Natural killer cell (primary cell): ENCODE measurements around the gene SEMA5A. TPM values are rescaled to one million over a fixed set of nuclear protein-coding genes. Genes with fewer than 3 reads are reported as not detected.

Experiments used
- ATAC-seq, 3 donors: fragments of 150-1000 bp in 2 of 3; fragments of 200-7000 bp in 1 of 3; cut with Tn5 transposase; 1 replicate in 1 of 3; 2 replicates in 2 of 3; pipeline ENCODE4 v1.10.0; 2021; ENCODE audit warnings: mild to moderate bottlenecking in 2 of 3, moderate library complexity in 2 of 3
- DNase-seq, 2 donors: peaks; one replicate each; pipeline versions ENCODE4 v3.0.0 to v3.0.0-alpha.2; 2013 to 2021; ENCODE audit warnings: mixed read lengths in 1 of 2
- H3K27ac ChIP-seq: one replicate; pipeline ENCODE4 v1.5.1; 2013; ENCODE audit warnings: mild to moderate bottlenecking, low read length
- H3K27me3 ChIP-seq: one replicate; pipeline ENCODE4 v1.6.1; 2013; ENCODE audit warnings: low read length; ENCODE audit not compliant: control insufficient read depth, insufficient read depth
- H3K36me3 ChIP-seq: one replicate; pipeline ENCODE4 v1.6.1; 2013; ENCODE audit warnings: low read length; ENCODE audit not compliant: control insufficient read depth, insufficient read depth
- H3K4me1 ChIP-seq: one replicate; pipeline ENCODE4 v1.6.1; 2013; ENCODE audit warnings: low read length; ENCODE audit not compliant: control insufficient read depth, insufficient read depth
- H3K4me3 ChIP-seq: one replicate; pipeline ENCODE4 v1.5.1; 2013; ENCODE audit warnings: low read length
- H3K9me3 ChIP-seq: one replicate; pipeline ENCODE4 v1.6.1; 2013; ENCODE audit warnings: low read length; ENCODE audit not compliant: control insufficient read depth, insufficient read depth
- H3K27ac Mint-ChIP-seq, 2 donors: one replicate each; pipeline ENCODE4 v1.8.0; 2022; ENCODE audit warnings: mild to moderate bottlenecking in 2 of 2, mixed read lengths in 2 of 2, moderate library complexity in 1 of 2
- H3K27me3 Mint-ChIP-seq, 2 donors: one replicate each; pipeline ENCODE4 v1.8.0; 2022; ENCODE audit warnings: low read depth in 2 of 2, mixed read lengths in 2 of 2
- H3K36me3 Mint-ChIP-seq: one replicate; pipeline ENCODE4 v1.8.0; 2022; ENCODE audit warnings: mixed read lengths
- H3K4me1 Mint-ChIP-seq, 2 donors: one replicate each; pipeline ENCODE4 v1.8.0; 2022; ENCODE audit warnings: mixed read lengths in 2 of 2
- H3K4me3 Mint-ChIP-seq: one replicate; pipeline ENCODE4 v1.8.0; 2022; ENCODE audit warnings: mild to moderate bottlenecking, moderate library complexity, mixed read lengths
- H3K9me3 Mint-ChIP-seq, 2 donors: one replicate each; pipeline ENCODE4 v1.8.0; 2022; ENCODE audit warnings: mixed read lengths in 2 of 2
- CTCF ChIP-seq: fragments of 200-600 bp; IDR thresholded peaks from one replicate; pipeline ENCODE4 v1.8.0; 2022; ENCODE audit warnings: antibody characterized with exemption
- WGBS: methylation state at CpG from one replicate; pipeline ENCODE4 v1.1.7; 2013; ENCODE audit warnings: missing lambda C conversion rate; ENCODE audit not compliant: insufficient coverage; 5-methylcytosine and 5-hydroxymethylcytosine counted together
- intact Hi-C: fragments of 100-400 bp; cut with micrococcal nuclease; formaldehyde crosslinking; loops from one replicate; pipeline ENCODE4 v1.14.2; 2022
- total RNA-seq, 4 donors: library from RNA; stranded (reverse); fragments of 120-200 nt in 1 of 4; gene quantifications; one replicate each; pipeline versions ENCODE4 v1.2.3 to v1.2.4, GENCODE V29; 2013 to 2022

The SEMA5A gene
- total RNA-seq, 3 donors from 2014 or later (not counting 1 experiment from before 2014, with no cell fraction given), result 0.15 TPM; not detected in 2

- Mint-ChIP-seq H3K4me3 (no peak overlapping the region), H3K27me3 (no peaks in the 10 kb centered on the region), H3K9me3 (peaks cover 4 to 9% of the 10 kb centered on the region in 2 donors), H3K4me1 (no peaks in the 10 kb centered on the region), H3K27ac (no peak overlapping the region), H3K36me3 (no peaks in the 10 kb centered on the region)
- intact Hi-C loops, result no loop called here
- no peak for DNase-seq
- TF ChIP-seq CTCF, result no peak
- WGBS, result 88% methylated on average over 3 of the region's 4 CpGs
- Histone ChIP-seq H3K4me1 (no peaks in the 10 kb centered on the region), H3K27ac (no peak overlapping the region), H3K27me3 (no peaks in the 10 kb centered on the region), H3K4me3 (no peak overlapping the region), H3K36me3 (no peaks in the 10 kb centered on the region), H3K9me3 (peaks cover 8% of the 10 kb centered on the region)
- ATAC-seq, result no peak
Measured at GRCh38 chr5:9502050-9502834, 43.6 kb downstream of the SEMA5A start.

GRCh38 chr5:9500625-9501024, 45.2 kb downstream of the SEMA5A start:
- 67% methylated on average over 1 of the region's 2 CpGs for WGBS
- Histone ChIP-seq H3K36me3 (no peaks in the 10 kb centered on the region), H3K27ac (no peak overlapping the region), H3K4me3 (no peak overlapping the region), H3K4me1 (no peaks in the 10 kb centered on the region), H3K27me3 (no peaks in the 10 kb centered on the region), H3K9me3 (peaks cover 8% of the 10 kb centered on the region)
- Mint-ChIP-seq H3K36me3 (no peaks in the 10 kb centered on the region), H3K27me3 (no peaks in the 10 kb centered on the region), H3K9me3 (peaks cover 4 to 9% of the 10 kb centered on the region in 2 donors), H3K27ac (no peak overlapping the region), H3K4me1 (no peaks in the 10 kb centered on the region), H3K4me3 (no peak overlapping the region)
- TF ChIP-seq CTCF, result no peak
- no peak for DNase-seq
- ATAC-seq, result no peak
- intact Hi-C loops, result no loop called here

- no peak overlapping the region for H3K27ac ChIP-seq
- intact Hi-C loops, result no loop called here
- WGBS, result 94% methylated on average over 4 of the region's 4 CpGs
- H3K4me3 Mint-ChIP-seq, result no peak overlapping the region
- no peak for TF ChIP-seq CTCF
- no peaks in the 10 kb centered on the region for H3K36me3 Mint-ChIP-seq
- no peak for DNase-seq
- H3K9me3 ChIP-seq, result peaks cover 8% of the 10 kb centered on the region
- no peak overlapping the region for H3K4me3 ChIP-seq
- H3K27ac Mint-ChIP-seq, result no peak overlapping the region
- H3K36me3 ChIP-seq, result no peaks in the 10 kb centered on the region
- ATAC-seq, result no peak
- H3K27me3 ChIP-seq, result no peaks in the 10 kb centered on the region
- H3K27me3 Mint-ChIP-seq, result no peaks in the 10 kb centered on the region
- H3K4me1 ChIP-seq, result no peaks in the 10 kb centered on the region
- H3K9me3 Mint-ChIP-seq, result peaks cover 4 to 9% of the 10 kb centered on the region in 2 donors
- no peaks in the 10 kb centered on the region for H3K4me1 Mint-ChIP-seq
Measured at GRCh38 chr5:9500193-9500592, 45.7 kb downstream of the SEMA5A start.

GRCh38 chr5:9499498-9499876, 46.4 kb downstream of the SEMA5A start:
- Mint-ChIP-seq H3K27me3 (no peaks in the 10 kb centered on the region), H3K36me3 (no peaks in the 10 kb centered on the region), H3K4me3 (no peak overlapping the region), H3K9me3 (peaks cover 4 to 9% of the 10 kb centered on the region in 2 donors), H3K4me1 (no peaks in the 10 kb centered on the region), H3K27ac (no peak overlapping the region)
- no peak for TF ChIP-seq CTCF
- no peak overlapping the region for H3K27ac ChIP-seq
- no peak for ATAC-seq
- H3K4me1 ChIP-seq, result no peaks in the 10 kb centered on the region
- no peak overlapping the region for H3K4me3 ChIP-seq
- no peaks in the 10 kb centered on the region for H3K27me3 ChIP-seq
- H3K36me3 ChIP-seq, result no peaks in the 10 kb centered on the region
- no peak for DNase-seq
- 77% methylated on average over 1 of the region's 1 CpG for WGBS
- intact Hi-C loops, result no loop called here
- H3K9me3 ChIP-seq, result peaks cover 8% of the 10 kb centered on the region
